Activated CD4-positive, CD25-positive, alpha-beta regulatory T cell treated with anti-CD3 and anti-CD28 coated beads, Interleukin-2, amount 50 U/mL, for 24 hours (primary cell): ENCODE measurements around the gene AGBL4.

Source experiments
- ATAC-seq, 2 donors: fragments of 150-1000 bp; cut with Tn5 transposase; one replicate each; pipeline ENCODE4 v1.10.0; 2021; ENCODE audit warnings: mild to moderate bottlenecking in 1 of 2, moderate library complexity in 1 of 2

The AGBL4 gene

GRCh38 chr1:48876330-48876785, 1147.4 kb downstream of the AGBL4 start:
- no peak for ATAC-seq

GRCh38 chr1:48875552-48876329, 1148.0 kb downstream of the AGBL4 start:
- no peak for ATAC-seq

DNA sequence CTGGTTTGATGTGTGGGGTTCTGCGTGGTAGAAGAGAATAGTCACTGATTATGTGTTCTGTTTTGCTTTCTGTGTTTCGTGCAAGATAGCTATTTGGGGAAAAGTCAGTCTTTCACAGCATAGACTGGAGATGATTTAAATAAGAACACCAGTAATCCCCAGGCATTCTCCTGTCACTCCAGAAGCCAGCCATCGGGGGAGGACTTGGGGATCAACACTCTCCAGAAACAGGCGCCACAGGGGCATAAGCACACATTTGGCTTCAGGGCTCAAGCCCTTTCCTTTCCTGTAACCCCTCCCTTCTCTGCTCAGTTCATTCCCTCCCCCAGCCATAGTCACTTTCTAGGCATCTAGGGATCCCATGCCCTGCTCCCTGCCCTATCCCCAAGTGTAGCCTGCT, 1149.8 kb downstream of the AGBL4 start:
- ATAC-seq = no peak

DNA sequence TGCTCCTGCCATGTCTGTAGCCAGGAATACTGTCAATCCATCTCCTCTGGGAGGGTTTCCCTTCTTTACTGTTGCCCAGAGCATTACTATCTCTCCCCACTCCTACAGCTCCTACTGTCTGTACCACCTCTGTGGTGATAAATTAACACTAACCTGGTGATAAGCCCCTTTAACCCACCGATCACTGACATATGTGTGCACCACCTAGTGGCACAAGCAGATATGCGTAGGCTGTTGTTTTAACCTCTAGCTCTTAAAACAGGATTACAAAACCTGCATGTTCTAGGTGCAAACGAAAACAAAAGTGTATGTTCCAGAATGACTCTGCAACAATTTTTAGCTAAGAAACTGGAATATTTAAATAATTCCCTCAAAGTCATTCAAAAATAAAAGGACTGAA, 1153.2 kb downstream of the AGBL4 start:
- ATAC-seq = no peak

DNA sequence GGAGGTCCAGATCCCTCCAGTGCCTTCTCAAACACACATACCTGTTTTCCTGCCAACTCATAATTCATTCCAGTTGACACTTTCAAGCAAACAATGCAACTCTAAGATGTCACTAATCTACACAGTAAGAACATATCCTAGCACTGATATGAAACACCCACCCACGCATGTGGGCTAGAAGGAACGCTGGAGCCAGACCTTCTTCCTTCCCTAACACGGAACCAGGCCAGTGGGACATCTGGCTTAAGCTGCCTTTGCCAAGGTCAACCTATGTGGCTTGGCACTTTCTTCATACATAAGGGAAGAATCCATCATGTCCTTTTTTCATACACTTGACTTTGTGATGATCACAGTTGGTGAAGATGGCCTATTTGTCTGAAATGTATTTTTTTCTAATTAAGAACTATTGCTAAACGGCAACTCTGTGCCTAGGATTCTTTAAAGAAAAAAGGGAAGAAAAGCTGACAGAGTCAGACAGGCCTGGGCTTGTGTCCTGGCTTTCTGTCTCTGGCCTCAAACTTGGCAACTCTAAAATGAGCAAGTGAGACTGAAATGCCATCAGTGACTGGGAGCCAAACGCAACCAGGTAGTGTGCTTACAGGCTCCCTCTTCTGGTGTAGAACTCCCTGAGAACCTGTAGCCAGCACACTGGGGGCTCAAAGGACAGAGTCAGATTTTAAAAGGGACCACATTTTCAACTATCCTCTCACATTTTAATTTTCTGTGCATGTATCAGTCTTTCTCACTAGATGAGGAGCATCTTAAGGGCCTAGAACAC, 1154.4 kb downstream of the AGBL4 start:
- no peak for ATAC-seq

- ATAC-seq = no peak
Measured at GRCh38 chr1:48864913-48865312, 1158.8 kb downstream of the AGBL4 start.

- no peak for ATAC-seq
Measured at GRCh38 chr1:48859456-48859855, 1164.3 kb downstream of the AGBL4 start.

- ATAC-seq = no peak
Measured at GRCh38 chr1:48858200-48858920, 1165.4 kb downstream of the AGBL4 start.

- ATAC-seq = no peak
Measured at GRCh38 chr1:48853006-48853405, 1170.7 kb downstream of the AGBL4 start.

- no peak for ATAC-seq
Measured at GRCh38 chr1:48851638-48852037, 1172.1 kb downstream of the AGBL4 start.

DNA sequence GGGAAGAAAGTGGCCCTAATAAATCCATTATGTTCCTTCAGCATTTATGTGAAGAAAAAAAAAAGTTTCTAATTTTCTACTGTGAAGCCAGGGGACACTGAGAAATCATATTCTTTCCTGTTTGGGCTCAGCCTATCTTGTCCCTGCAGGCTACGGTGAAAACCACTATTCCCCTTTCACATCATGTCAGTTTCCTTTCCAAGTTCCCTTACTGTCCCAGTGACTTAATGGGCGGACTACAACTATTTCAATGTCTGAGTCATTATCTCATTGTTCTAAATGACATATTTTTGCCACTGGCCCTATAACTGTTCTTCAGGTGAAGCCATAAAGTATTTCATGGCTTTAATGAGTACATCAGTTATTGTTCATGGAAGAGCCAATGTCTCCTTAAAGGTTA, 1175.7 kb downstream of the AGBL4 start:
- ATAC-seq = no peak

- ATAC-seq = no peak
Measured at GRCh38 chr1:48846441-48846840, 1177.3 kb downstream of the AGBL4 start.

GRCh38 chr1:48844187-48844586, 1179.6 kb downstream of the AGBL4 start:
- no peak for ATAC-seq

DNA sequence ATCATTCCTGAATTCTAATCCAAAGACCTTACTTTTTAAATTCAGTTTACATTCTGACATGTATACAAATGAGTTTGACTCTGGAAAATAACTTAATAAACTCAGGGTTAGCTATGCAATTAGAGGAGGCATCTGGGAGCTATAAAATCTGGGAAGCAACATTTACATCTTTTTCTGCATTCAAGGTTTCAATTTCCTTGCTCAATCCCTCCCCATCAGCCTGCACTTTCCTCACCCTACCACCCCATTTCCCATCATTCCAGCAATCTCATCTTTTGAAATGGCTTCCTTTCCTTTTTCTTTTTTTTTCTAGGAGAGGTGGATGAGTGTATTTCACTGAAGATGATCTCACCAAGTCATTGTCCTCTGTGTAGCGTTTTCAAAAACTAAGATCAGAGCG, 1181.8 kb downstream of the AGBL4 start:
- ATAC-seq = no peak

DNA sequence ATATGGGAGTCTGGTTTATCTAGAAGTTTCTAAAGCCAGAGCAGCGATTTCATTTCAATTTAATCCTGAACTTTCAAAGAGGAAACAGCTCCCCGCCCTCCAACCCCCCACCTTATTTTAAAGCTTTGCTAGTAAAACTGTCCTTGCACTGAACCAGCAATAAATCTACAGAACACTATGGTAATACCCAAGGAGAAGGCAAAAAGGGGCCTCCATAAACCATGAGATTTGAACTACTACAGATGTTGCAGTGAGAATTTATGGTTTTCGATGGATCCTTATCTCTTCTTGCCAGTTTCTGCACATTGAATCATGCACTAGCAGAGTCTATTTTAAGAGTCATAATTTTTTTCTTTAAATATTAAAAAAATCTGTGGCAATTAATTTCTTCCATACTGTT, 1182.3 kb downstream of the AGBL4 start:
- no peak for ATAC-seq

DNA sequence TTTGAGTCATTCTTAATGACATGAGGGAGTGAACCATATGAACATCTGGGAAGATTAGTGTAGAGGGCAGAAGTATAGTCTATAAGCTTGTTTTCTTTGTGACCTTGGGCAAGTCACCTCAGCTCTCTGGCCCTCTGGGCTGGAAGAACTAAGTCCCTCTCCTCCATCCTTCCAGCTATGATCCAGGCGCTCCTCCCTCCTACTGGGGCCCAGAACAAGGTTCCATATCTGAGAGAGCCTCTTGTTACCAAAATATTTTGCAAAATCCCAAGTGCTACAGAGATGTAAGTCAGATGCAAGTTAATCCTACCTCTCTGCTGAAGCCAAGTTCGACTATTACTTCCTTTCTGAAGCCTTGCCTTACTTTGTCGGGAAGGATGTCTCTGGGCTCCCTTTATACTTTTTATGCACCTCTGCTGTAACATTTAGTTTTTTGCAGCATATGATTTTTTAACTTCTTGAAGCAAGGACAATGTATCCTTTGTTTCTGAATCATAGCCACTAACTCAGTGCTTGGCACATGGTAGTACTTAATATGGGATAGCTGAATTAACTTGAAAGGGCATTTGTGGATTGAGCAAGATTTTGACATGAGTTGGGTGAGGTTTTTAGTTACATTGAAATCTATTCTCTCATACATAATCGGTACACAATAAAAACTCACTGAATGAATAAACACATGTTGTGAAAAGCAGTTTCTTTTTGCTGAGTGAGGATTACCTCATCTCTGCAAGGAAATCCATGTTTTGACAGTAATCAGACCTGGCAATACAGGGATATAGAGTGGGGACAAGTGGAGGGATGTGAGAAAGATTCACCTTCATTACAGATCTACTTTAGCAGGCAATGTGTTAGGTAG, 1192.4 kb downstream of the AGBL4 start:
- ATAC-seq = no peak

DNA sequence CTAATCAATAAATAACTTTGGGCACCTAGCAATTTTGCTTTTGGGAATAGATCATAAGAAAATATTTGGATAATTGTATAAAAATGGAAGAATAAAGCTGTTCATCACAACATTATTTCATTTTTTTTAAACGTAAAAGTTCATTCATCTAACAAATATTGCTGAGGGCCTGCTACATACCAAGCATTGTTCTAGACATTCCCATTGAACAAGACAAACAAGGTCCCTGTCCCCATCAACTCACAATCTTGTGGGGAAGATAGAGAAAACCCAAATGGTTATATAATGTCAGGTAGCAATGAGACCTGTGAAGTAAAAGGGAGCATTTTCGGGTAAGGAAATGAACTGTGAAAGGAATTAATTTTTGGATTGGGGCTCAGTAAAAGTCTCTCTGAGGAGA, 1193.0 kb downstream of the AGBL4 start:
- no peak for ATAC-seq

DNA sequence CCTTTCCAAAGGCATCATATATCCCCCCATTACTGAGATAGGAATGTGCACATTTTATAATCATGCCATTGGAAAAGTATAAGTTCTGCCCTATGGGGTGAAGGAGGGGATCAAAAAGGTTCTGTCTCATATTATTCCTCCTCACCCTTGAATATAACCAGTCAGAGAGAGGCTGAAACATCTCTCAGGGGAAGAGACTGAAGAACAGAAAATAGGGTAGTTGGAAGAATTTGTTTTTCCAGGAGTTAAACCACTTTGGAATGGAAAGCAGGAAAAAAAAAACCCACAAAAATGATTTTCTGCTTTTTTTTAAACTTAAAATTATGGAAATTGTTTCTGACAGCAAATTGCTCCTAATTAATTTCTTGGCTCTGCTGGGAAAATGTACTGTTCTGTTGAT, 1194.3 kb downstream of the AGBL4 start:
- no peak for ATAC-seq

DNA sequence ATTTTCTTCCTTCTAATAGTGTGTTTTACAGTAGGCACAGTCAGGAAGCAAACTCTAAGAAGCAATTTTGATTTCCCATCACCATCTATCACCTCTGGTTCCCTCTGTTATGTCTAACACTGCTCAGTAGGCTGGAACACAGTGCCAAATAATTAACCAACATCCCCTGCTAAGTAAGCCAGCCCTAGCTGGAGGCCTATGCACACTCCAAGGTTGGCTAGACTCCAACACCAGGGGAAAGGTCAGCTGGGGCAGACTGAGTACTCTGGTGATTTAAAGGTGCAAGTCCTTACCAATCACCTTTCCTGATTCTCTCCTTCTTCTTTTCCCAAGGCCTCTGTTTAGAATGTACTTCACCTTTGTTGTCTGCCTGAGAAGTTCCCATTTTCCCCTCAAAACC, 1200.6 kb downstream of the AGBL4 start:
- no peak for ATAC-seq

DNA sequence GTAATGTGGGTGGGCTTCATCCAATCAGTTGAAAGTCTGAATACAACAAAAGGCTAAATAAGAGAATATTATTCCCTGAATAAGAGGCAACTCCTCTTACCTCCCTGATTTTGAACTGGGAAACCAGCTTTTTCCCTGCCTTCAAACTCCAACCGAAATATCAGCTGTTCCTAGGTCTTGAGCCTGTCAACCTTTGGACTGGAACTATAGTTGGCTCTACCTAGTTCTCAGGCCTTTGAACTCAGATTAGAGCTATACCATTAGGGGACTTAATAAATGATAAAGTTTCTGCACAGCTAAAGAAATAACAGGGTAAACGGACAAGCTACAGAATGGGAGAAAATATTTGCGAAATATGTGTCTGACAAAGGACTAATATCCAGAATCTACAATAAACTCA, 1203.3 kb downstream of the AGBL4 start:
- ATAC-seq = no peak

DNA sequence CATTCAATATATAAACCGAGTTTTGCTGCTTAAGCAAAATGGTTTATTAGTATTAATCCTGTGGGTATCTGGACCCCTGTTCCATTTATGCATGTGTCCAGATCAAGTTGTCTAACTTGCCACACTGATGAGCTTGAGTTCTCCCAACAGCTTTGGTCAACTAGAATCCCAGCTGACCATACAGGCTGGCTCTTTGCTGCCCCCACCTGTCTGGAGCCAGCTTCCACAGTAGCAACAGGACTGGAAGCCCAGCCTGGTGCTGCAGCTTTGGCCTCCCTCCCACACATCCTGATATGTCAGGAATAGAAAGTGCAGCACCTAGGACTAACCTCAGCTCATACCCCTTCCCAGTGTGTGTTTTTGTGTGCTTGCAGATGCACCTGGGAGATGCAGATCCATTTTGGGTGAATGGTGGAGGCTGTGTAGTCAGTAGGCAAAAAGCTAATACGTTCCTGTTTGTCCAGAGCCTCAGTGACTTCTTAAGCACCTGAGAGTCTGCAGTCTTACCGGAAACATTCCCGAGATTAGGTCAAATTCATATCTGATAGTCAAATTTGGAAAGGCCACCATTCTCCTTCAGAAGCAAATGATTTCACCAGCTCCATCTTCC, 1206.1 kb downstream of the AGBL4 start:
- no peak for ATAC-seq

DNA sequence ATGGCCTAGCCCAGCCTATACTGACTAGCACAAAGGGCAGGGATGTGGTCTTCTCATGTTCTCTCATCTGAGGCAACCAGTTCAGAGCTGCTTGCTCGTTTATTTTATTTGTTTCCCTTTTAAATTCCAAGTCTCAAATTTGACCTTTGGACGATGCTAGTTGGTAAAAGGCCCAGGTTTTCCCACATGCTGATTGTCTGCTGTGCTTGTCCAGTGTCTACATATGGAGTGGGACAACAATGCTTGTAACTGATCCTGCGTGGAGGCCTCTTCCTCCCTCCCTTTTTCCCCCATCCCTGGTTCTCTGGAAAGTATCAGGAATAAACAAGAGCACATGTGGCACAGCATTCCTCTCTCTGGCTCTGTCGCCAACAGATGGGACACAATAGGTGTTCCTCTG, 1213.0 kb downstream of the AGBL4 start:
- ATAC-seq = no peak
